Stomach (tissue), 9 donors: Measurements from ENCODE around the gene SKI. TPM values are rescaled to one million over a fixed set of nuclear protein-coding genes. Genes with fewer than 3 reads are reported as not detected.

Experiments used
- DNase-seq, 2 donors: peaks; one replicate each; pipeline versions ENCODE4 v3.0.0 to v3.0.0-alpha.2; 2013 to 2019
- H3K27ac ChIP-seq, 5 donors: fragments of 200-600 bp in 4 of 5; sonication (generic) in 4 of 5; one replicate each; pipeline ENCODE4 v1.5.1; 2013 to 2019; ENCODE audit warnings: mild to moderate bottlenecking in 1 of 5, moderate library complexity in 1 of 5
- H3K27me3 ChIP-seq, 3 donors: fragments of 200-600 bp; sonication (generic); one replicate each; pipeline ENCODE4 v1.5.1; 2017 to 2019; ENCODE audit warnings: mixed run types in 1 of 3
- H3K36me3 ChIP-seq, 4 donors: fragments of 200-600 bp; sonication (generic); 1 replicate in 3 of 4; 2 replicates in 1 of 4; pipeline ENCODE4 v1.5.1; 2016 to 2019
- H3K4me1 ChIP-seq, 4 donors: fragments of 200-600 bp; sonication (generic); one replicate each; pipeline ENCODE4 v1.5.1; 2016 to 2019
- H3K4me3 ChIP-seq, 4 donors: fragments of 200-600 bp; sonication (generic) in 3 of 4; one replicate each; pipeline ENCODE4 v1.5.1; 2016 to 2019; ENCODE audit warnings: mild to moderate bottlenecking in 1 of 4
- H3K9me3 ChIP-seq, 4 donors: fragments of 200-600 bp; sonication (generic); one replicate each; pipeline ENCODE4 v1.5.1; 2016 to 2019
- CTCF ChIP-seq, 7 experiments: fragments of 450-650 bp in 4 of 7; fragments of 200-600 bp in 3 of 7; sonication (generic) in 3 of 7; IDR thresholded peaks; one replicate each; pipeline ENCODE4 v1.5.1; 2016 to 2019; ENCODE audit warnings: antibody characterized with exemption in 7 of 7, control low read depth in 2 of 7, mild to moderate bottlenecking in 1 of 7
- EP300 ChIP-seq: sonication (generic); formaldehyde crosslinking; IDR thresholded peaks from one replicate; pipeline ENCODE4 v1.6.1; 2017; ENCODE audit warnings: antibody characterized with exemption
- POLR2A ChIP-seq, 4 donors: fragments of 450-650 bp; IDR thresholded peaks; one replicate each; pipeline ENCODE4 v1.6.1; 2016; ENCODE audit warnings: antibody characterized with exemption in 4 of 4, control low read depth in 2 of 4, mild to moderate bottlenecking in 1 of 4, moderate library complexity in 1 of 4
- POLR2AphosphoS5 ChIP-seq, 3 donors: sonication (generic); formaldehyde crosslinking; IDR thresholded peaks; one replicate each; pipeline ENCODE4 v1.6.1; 2016; ENCODE audit warnings: antibody characterized with exemption in 3 of 3
- WGBS, 5 donors: extraction: QIAGEN DNeasy Blood & Tissue Kit in 3 of 5; methylation state at CpG; one replicate each; pipeline versions ENCODE4 v1.1.5 to v1.1.7; 2013 to 2018; 5-methylcytosine and 5-hydroxymethylcytosine counted together
- intact Hi-C: fragments of 100-400 bp; cut with DNase I; formaldehyde crosslinking; loops from one replicate; pipeline ENCODE4 v1.15.1; 2023; ENCODE audit warnings: low total_unique reads
- polyA plus RNA-seq, 3 donors: library from polyadenylated mRNA; stranded (reverse); fragments of 200-250 nt; gene quantifications; one replicate each; pipeline ENCODE4 v1.2.3, GENCODE V29; 2013
- total RNA-seq, 5 donors: library from RNA; depleted of rRNA; stranded (reverse); fragments of >200 nt; gene quantifications; one replicate each; pipeline versions ENCODE4 v1.1.0 to v1.2.3, GENCODE V29; 2014 to 2016
- donor health status: healthy with polysubstance abuse.
- donor health status: Bipolar disorder and iron deficiency.
- donor health status: healthy.

The SKI gene
- total and polyA plus RNA-seq, 8 donors: 7.4 to 84.0 (median 21.0) TPM

GRCh38 chr1:2255047-2255419, 26.9 kb downstream of the SKI start:
- Histone ChIP-seq H3K27me3 (no peaks in the 10 kb centered on the region), H3K36me3 (peaks cover 0 to 18% (median 3%) of the 10 kb centered on the region in 4 donors), H3K4me1 (peaks cover 63 to 100% (median 80%) of the 10 kb centered on the region in 4 donors), H3K4me3 (no peak overlapping the region), H3K9me3 (peaks cover 0 to 6% (median 0%) of the 10 kb centered on the region in 4 donors), H3K27ac (peak overlapping the region; percentile 31 to 86 (median 79))
- 69 to 86% (median 78%) methylated on average over 6 of the region's 6 CpGs for WGBS, 5 donors
- no peak for DNase-seq
- intact Hi-C loops: no loop called here
- no peak for TF ChIP-seq POLR2A (IDR thresholded peaks at IDR 0.05)
- TF ChIP-seq POLR2AphosphoS5 (IDR thresholded peaks at IDR 0.05): no peak
- no peak for TF ChIP-seq EP300
- TF ChIP-seq CTCF (IDR thresholded peaks at IDR 0.05): no peak

GRCh38 chr1:2255420-2256369, 27.6 kb downstream of the SKI start:
- Histone ChIP-seq H3K27ac (peak overlapping the region; percentile 53 to 86 (median 79)), H3K4me3 (no peak overlapping the region), H3K36me3 (peaks cover 0 to 18% (median 3%) of the 10 kb centered on the region in 4 donors), H3K9me3 (peaks cover 0 to 6% (median 0%) of the 10 kb centered on the region in 4 donors), H3K27me3 (no peaks in the 10 kb centered on the region), H3K4me1 (peaks cover 56 to 98% (median 75%) of the 10 kb centered on the region in 4 donors)
- 47 to 66% (median 58%) methylated on average over 5 of the region's 5 CpGs for WGBS, 5 donors
- intact Hi-C loops: no loop called here
- peak in 1 of 2 donors; percentile 84 for DNase-seq
- no peak for TF ChIP-seq CTCF (IDR thresholded peaks at IDR 0.05)
- no peak for TF ChIP-seq EP300
- TF ChIP-seq POLR2AphosphoS5 (IDR thresholded peaks at IDR 0.05): peak in 1 of 3 donors; percentile 5
- TF ChIP-seq POLR2A (IDR thresholded peaks at IDR 0.05): no peak

- peaks cover 0 to 18% (median 3%) of the 10 kb centered on the region in 4 donors for H3K36me3 ChIP-seq
- intact Hi-C loops: no loop called here
- 88 to 90% (median 89%) methylated on average over 22 of the region's 22 CpGs for WGBS, 5 donors
- H3K27ac ChIP-seq: peak overlapping the region; percentile 53 to 86 (median 79)
- no peaks in the 10 kb centered on the region for H3K27me3 ChIP-seq
- H3K4me1 ChIP-seq: peaks cover 47 to 98% (median 71%) of the 10 kb centered on the region in 4 donors
- H3K9me3 ChIP-seq: peaks cover 0 to 6% (median 0%) of the 10 kb centered on the region in 4 donors
- DNase-seq: no peak
- no peak for TF ChIP-seq CTCF (IDR thresholded peaks at IDR 0.05)
- TF ChIP-seq EP300: no peak
- TF ChIP-seq POLR2A (IDR thresholded peaks at IDR 0.05): no peak
- no peak for TF ChIP-seq POLR2AphosphoS5 (IDR thresholded peaks at IDR 0.05)
- no peak overlapping the region for H3K4me3 ChIP-seq
These were observed 28.5 kb downstream of the SKI start for GRCh38 chr1:2256435-2257244.

GRCh38 chr1:2257245-2257627, 29.1 kb downstream of the SKI start:
- Histone ChIP-seq H3K27me3 (no peaks in the 10 kb centered on the region), H3K9me3 (peaks cover 0 to 6% (median 0%) of the 10 kb centered on the region in 4 donors), H3K4me3 (no peak overlapping the region), H3K27ac (peak overlapping the region in 3 of 5 donors; percentile 79 to 86 (median 82)), H3K4me1 (peaks cover 41 to 92% (median 69%) of the 10 kb centered on the region in 4 donors), H3K36me3 (peaks cover 0 to 17% (median 3%) of the 10 kb centered on the region in 4 donors)
- TF ChIP-seq CTCF (IDR thresholded peaks at IDR 0.05) (no peak), POLR2AphosphoS5 (IDR thresholded peaks at IDR 0.05) (no peak), POLR2A (IDR thresholded peaks at IDR 0.05) (no peak), EP300 (no peak)
- 79 to 90% (median 83%) methylated on average over 19 to 20 of the region's 20 CpGs for WGBS, 5 donors
- DNase-seq: peak in 1 of 2 donors; percentile 50
- intact Hi-C loops: no loop called here
